Measurements from ENCODE around the gene GBF1.

Gene GBF1

DNA sequence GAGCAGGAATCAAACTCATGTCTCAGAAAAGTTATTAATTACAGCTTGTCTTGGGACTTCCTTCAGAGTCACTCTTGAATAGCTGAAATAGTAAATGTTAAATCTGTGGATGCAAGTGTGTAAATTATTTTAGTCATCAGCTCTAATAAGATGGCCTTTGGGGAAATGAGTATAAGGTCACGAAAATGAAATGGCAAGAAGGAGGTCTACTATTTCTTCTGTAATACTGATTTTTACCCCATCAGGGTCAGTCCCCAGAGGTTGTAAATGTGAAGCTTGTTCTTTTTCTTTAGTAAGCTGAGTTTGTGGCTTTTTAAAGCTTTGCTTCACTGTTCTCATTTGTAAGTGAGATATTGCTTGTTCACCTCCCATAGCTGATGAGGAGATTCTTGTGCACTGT is 63.9 kb downstream of the GBF1 start:
- no peak overlapping the region for H3K4me3 ChIP-seq (replicated peaks; ENCODE audit: insufficient read depth, low read length)
- no peaks in the 10 kb centered on the region for H3K27me3 ChIP-seq (ENCODE audit: insufficient read depth, poor library complexity, severe bottlenecking)
- no peak overlapping the region for H3K27ac ChIP-seq (replicated peaks)
- DNase-seq (ENCODE audit: low read depth in 1 of 2, low spot score in 1 of 2): no peak
- TF ChIP-seq, protein P1, sequence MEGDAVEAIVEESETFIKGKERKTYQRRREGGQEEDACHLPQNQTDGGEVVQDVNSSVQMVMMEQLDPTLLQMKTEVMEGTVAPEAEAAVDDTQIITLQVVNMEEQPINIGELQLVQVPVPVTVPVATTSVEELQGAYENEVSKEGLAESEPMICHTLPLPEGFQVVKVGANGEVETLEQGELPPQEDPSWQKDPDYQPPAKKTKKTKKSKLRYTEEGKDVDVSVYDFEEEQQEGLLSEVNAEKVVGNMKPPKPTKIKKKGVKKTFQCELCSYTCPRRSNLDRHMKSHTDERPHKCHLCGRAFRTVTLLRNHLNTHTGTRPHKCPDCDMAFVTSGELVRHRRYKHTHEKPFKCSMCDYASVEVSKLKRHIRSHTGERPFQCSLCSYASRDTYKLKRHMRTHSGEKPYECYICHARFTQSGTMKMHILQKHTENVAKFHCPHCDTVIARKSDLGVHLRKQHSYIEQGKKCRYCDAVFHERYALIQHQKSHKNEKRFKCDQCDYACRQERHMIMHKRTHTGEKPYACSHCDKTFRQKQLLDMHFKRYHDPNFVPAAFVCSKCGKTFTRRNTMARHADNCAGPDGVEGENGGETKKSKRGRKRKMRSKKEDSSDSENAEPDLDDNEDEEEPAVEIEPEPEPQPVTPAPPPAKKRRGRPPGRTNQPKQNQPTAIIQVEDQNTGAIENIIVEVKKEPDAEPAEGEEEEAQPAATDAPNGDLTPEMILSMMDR (IDR thresholded peaks at IDR 0.05; ENCODE audit: insufficient read depth, low read length): no peak
- TF ChIP-seq POLR2AphosphoS5 (IDR thresholded peaks at IDR 0.05; ENCODE audit: low read depth) (no peak), GABPA (IDR thresholded peaks at IDR 0.05; ENCODE audit: low read depth) (no peak), SPI1 (IDR thresholded peaks at IDR 0.05; ENCODE audit: borderline replicate concordance, low read depth) (no peak)
- TF ChIP-seq, protein P2, sequence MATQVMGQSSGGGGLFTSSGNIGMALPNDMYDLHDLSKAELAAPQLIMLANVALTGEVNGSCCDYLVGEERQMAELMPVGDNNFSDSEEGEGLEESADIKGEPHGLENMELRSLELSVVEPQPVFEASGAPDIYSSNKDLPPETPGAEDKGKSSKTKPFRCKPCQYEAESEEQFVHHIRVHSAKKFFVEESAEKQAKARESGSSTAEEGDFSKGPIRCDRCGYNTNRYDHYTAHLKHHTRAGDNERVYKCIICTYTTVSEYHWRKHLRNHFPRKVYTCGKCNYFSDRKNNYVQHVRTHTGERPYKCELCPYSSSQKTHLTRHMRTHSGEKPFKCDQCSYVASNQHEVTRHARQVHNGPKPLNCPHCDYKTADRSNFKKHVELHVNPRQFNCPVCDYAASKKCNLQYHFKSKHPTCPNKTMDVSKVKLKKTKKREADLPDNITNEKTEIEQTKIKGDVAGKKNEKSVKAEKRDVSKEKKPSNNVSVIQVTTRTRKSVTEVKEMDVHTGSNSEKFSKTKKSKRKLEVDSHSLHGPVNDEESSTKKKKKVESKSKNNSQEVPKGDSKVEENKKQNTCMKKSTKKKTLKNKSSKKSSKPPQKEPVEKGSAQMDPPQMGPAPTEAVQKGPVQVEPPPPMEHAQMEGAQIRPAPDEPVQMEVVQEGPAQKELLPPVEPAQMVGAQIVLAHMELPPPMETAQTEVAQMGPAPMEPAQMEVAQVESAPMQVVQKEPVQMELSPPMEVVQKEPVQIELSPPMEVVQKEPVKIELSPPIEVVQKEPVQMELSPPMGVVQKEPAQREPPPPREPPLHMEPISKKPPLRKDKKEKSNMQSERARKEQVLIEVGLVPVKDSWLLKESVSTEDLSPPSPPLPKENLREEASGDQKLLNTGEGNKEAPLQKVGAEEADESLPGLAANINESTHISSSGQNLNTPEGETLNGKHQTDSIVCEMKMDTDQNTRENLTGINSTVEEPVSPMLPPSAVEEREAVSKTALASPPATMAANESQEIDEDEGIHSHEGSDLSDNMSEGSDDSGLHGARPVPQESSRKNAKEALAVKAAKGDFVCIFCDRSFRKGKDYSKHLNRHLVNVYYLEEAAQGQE (IDR thresholded peaks at IDR 0.05; ENCODE audit: insufficient replicate concordance, low read depth): no peak

DNA sequence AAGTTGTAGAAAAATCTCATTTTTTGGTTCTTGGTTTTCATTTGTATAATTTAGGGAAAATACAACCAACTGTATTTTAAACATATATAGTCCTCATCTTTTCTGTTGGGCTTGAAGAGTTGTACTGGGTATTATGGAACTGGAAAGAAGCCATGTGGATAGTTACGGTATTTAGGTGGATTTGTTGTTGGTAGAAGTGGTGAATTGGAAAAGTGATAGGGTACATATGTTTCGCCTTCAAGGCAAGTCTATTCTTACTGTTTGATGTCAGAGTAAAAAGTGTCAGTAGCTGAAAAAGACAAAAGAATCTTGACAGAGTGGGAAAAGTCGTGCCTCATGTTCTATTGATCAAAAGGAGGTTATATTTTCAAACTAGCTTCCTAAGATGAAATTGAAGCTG is 64.6 kb downstream of the GBF1 start:
- Histone ChIP-seq H3K27ac (replicated peaks) (no peak overlapping the region), H3K4me3 (replicated peaks; ENCODE audit: insufficient read depth, low read length) (no peak overlapping the region), H3K27me3 (ENCODE audit: insufficient read depth, poor library complexity, severe bottlenecking) (no peaks in the 10 kb centered on the region)
- TF ChIP-seq GABPA (IDR thresholded peaks at IDR 0.05; ENCODE audit: low read depth) (no peak), SPI1 (IDR thresholded peaks at IDR 0.05; ENCODE audit: borderline replicate concordance, low read depth) (no peak), POLR2AphosphoS5 (IDR thresholded peaks at IDR 0.05; ENCODE audit: low read depth) (no peak)
- TF ChIP-seq, protein P2 (IDR thresholded peaks at IDR 0.05; ENCODE audit: insufficient replicate concordance, low read depth): no peak
- TF ChIP-seq, protein P1 (IDR thresholded peaks at IDR 0.05; ENCODE audit: insufficient read depth, low read length): no peak
- no peak for DNase-seq (ENCODE audit: low read depth in 1 of 2, low spot score in 1 of 2)

DNA sequence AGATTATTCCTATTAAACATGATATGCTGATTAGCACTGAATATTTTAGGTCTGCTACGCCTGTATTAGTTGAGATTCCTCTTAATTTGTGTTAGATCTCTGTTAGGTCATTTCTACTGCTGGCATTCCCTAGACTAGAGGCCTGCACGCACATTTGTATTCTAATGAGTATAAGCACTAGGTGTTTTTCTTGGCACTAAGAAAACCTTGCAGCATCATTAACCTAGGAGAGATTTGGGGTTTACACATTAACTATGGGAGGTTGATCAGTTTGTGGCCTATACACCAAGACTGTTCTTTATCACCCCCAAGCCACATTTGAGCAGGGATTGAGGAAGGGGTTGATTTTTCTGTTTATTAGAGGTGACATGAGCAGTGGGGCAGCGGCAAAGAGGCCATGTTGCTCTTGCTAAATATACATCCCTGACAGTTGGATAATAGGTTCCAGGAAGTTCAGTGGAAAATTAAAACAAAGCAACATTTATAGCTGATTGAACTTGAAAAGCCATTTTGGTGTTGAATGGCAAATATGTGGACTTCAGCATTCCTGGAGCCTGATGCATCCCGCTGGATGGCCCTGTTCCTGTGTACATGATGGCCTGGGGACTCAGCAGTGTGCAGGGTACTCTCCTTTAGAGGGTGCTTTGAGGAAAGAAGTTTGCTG is 65.2 kb downstream of the GBF1 start:
- DNase-seq (ENCODE audit: low read depth in 1 of 2, low spot score in 1 of 2): no peak
- Histone ChIP-seq H3K27me3 (ENCODE audit: insufficient read depth, poor library complexity, severe bottlenecking) (no peaks in the 10 kb centered on the region), H3K4me3 (replicated peaks; ENCODE audit: insufficient read depth, low read length) (no peak overlapping the region), H3K27ac (replicated peaks) (no peak overlapping the region)
- TF ChIP-seq, protein P2 (IDR thresholded peaks at IDR 0.05; ENCODE audit: insufficient replicate concordance, low read depth): no peak
- TF ChIP-seq SPI1 (IDR thresholded peaks at IDR 0.05; ENCODE audit: borderline replicate concordance, low read depth): no peak
- no peak for TF ChIP-seq POLR2AphosphoS5 (IDR thresholded peaks at IDR 0.05; ENCODE audit: low read depth)
- no peak for TF ChIP-seq GABPA (IDR thresholded peaks at IDR 0.05; ENCODE audit: low read depth)
- TF ChIP-seq, protein P1 (IDR thresholded peaks at IDR 0.05; ENCODE audit: insufficient read depth, low read length): no peak
